ENCODE data around the gene SPRR2E. TPM values are rescaled to one million over a fixed set of nuclear protein-coding genes. Genes with fewer than 3 reads are reported as not detected.

The SPRR2E gene
- not detected in 2 replicates for total RNA-seq

DNA sequence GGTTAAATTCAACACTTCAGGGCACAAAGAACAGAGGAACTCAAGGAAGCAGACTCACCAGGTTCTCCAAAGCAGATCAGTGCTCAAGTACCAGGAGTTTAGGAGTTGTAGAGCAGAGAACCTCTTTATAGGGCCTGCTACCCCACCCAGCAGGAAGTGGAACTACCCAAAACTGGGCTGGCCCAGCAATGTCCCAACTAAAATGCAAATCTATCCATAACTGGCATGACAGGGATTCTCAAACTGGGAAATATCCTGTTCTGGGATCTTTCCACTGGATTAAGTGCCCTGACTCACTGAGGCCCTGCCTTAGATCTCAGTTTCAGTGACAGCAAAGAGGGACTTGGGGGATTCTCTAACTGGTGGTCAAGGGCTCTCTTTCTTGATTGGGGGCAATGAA, at the start of gene SPRR2E:
Gene SPRR2E, minus strand, starts transcription at position 101 of the 400 bp plus-strand sequence. CDS start 775 bp downstream, outside the sequence.

DNA sequence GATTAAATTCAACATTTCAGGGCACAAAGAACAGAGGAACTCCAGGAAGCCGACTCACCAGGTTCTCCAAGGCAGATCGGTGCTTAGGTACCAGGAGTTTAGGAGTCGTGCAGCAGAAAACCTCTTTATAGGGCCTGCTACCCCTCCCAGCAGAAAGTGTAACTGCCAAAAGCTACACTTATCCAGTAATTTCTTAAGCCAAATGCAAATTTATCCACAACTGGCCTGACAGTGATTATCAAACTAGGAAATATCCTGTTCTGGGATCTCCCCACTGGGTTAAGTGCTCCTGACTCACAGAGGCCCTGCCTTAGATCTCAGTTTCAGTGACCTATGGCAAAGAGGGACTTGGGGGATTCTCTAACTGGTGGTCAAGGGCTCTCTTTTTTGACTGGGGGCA, 19.1 kb upstream of the SPRR2E start, which contains the start of gene SPRR2F:
Gene SPRR2F, minus strand, starts transcription at position 101 of the 400 bp plus-strand sequence. CDS start 783 bp downstream, outside the sequence.

DNA sequence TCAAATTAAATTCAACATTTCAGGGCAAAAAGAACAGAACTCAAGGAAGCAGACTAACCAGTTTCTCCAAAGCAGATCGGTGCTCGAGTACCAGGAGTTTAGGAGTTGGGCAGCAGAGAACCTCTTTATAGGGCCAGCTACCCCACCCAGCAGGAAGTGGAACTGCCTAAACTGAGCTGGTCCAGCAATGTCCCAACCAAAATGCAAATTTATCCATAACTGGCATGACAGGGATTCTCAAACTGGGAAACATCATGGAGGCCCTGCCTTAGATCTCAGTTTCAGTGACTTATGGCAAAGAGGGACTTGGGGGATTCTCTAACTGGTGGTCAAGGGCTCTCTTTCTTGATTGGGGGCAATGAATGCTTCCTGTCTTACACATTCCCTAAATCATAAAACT, 22.8 kb downstream of the SPRR2E start, which contains the start of gene SPRR2B:
Gene SPRR2B, minus strand, starts transcription at position 101 of the 400 bp plus-strand sequence. CDS start 772 bp downstream, outside the sequence.

DNA sequence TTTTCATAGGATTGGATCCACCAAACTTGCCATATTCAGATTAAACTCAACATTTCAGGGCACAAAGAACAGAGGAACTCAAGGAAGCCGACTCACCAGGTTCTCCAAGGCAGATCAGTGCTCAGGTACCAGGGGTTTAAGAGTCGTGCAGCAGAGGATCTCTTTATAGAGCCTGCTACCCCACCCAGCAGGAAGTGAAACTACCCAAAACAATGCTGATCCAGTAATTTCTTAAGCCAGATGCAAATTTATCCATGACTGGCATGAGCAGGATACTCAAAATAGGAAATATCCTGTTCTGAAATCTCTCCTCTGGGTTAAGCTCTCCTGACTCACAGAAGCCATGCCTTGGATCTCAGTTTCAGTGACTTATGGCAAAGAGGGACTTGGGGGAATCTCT, 37.0 kb downstream of the SPRR2E start, which contains the start of gene SPRR2A:
Gene SPRR2A, minus strand, starts transcription at position 138 of the 400 bp plus-strand sequence. CDS start 777 bp downstream, outside the sequence.

Small RNA genes within 50 kb of the gene (small RNA-seq; reads per million reads assigned to genes)
- not detected for gene SPRR2C

Other genes starting within 250 kb of the SPRR2E start
- gene LCE7A, start 234.5 kb downstream of the SPRR2E start, total RNA-seq: not detected in 2 replicates
- gene SMCP, start 216.2 kb downstream of the SPRR2E start, total RNA-seq: not detected in 2 replicates
- not detected in 2 replicates for gene IVL, start 186.0 kb downstream of the SPRR2E start, total RNA-seq
- gene SPRR5, start 147.3 kb downstream of the SPRR2E start, total RNA-seq: not detected in 2 replicates
- not detected in 2 replicates for gene SPRR4, start 123.9 kb downstream of the SPRR2E start, total RNA-seq
- not detected in 2 replicates for gene SPRR1A, start 110.4 kb downstream of the SPRR2E start, total RNA-seq
- gene SPRR3, start 92.8 kb downstream of the SPRR2E start, total RNA-seq: not detected in 2 replicates
- not detected in 2 replicates for gene SPRR1B, start 63.3 kb downstream of the SPRR2E start, total RNA-seq
- gene SPRR2D, start 53.4 kb downstream of the SPRR2E start, total RNA-seq: not detected in 2 replicates
- not detected in 2 replicates for gene SPRR2A, start 37.0 kb downstream of the SPRR2E start, total RNA-seq
- gene SPRR2B, start 22.9 kb downstream of the SPRR2E start, total RNA-seq: not detected in 2 replicates
- not detected in 2 replicates for gene SPRR2F, start 19.0 kb upstream of the SPRR2E start, total RNA-seq
- not detected in 2 replicates for gene SPRR2G, start 56.4 kb upstream of the SPRR2E start, total RNA-seq
- gene LELP1, start 108.9 kb upstream of the SPRR2E start, total RNA-seq: not detected in 2 replicates
- gene PRR9, start 123.1 kb upstream of the SPRR2E start, total RNA-seq: not detected in 2 replicates
- gene LORICRIN, start 165.2 kb upstream of the SPRR2E start, total RNA-seq: not detected in 2 replicates
- not detected in 2 replicates for gene PGLYRP3, start 218.4 kb upstream of the SPRR2E start, total RNA-seq

Data from vein endothelial cell (primary cell).